BLaER1 treated with 17β-estradiol and CSF1 and Interleukin-3, amounts not matched to agents 10 nM and 100 nM (cell line): Measurements from ENCODE around the gene FNDC8.
"Not testable (repeated sequence)": the region's sequence is repeated elsewhere in the genome, so short reads cannot be mapped to it uniquely, and the experiment has no call there.

ENCODE experiments used
- H3K27ac ChIP-seq, 11 experiments: shearing (Covaris generic); formaldehyde crosslinking; 2 replicates each; pipeline ENCODE4 v1.8.1; 2022
- H3K27me3 ChIP-seq, 11 experiments: shearing (Covaris generic); formaldehyde crosslinking; 2 replicates each; pipeline ENCODE4 v1.8.1; 2022
- H3K36me3 ChIP-seq, 11 experiments: shearing (Covaris generic); formaldehyde crosslinking; 2 replicates each; pipeline ENCODE4 v1.8.1; 2022
- H3K4me1 ChIP-seq, 10 experiments: shearing (Covaris generic); formaldehyde crosslinking; 2 replicates each; pipeline ENCODE4 v1.8.1; 2022
- H3K4me2 ChIP-seq, 11 experiments: shearing (Covaris generic); formaldehyde crosslinking; 2 replicates each; pipeline ENCODE4 v1.8.1; 2022
- H3K4me3 ChIP-seq, 10 experiments: shearing (Covaris generic); formaldehyde crosslinking; 2 replicates each; pipeline ENCODE4 v1.8.1; 2022
- H3K9ac ChIP-seq, 11 experiments: shearing (Covaris generic); formaldehyde crosslinking; 2 replicates each; pipeline ENCODE4 v1.8.1; 2022
- H3K9me3 ChIP-seq, 11 experiments: shearing (Covaris generic); formaldehyde crosslinking; replicated peaks in 1 of 11; 2 replicates each; pipeline ENCODE4 v1.8.1; 2022
- H4K20me1 ChIP-seq, 11 experiments: shearing (Covaris generic); formaldehyde crosslinking; 2 replicates each; pipeline ENCODE4 v1.8.1; 2022
- Cebpa-rat ChIP-seq, 11 experiments: shearing (Covaris generic); IDR thresholded peaks; 2 replicates each; pipeline ENCODE4 v1.8.1; 2022

The FNDC8 gene

GRCh38 chr17:35101725-35102124 is 19.7 kb upstream of the FNDC8 start:
- Histone ChIP-seq H3K36me3 (peaks cover 51 to 92% (median 83%) of the 10 kb centered on the region in 11 experiments), H4K20me1 (0 out of 22 replicates have a peak, but pooled peaks cover 0 to 3% (median 0%) of the 10 kb centered on the region in 11 experiments), H3K9me3 (peaks cover 0 to 6% (median 0%) of the 10 kb centered on the region in 11 experiments; a peak in 1 of 22 replicates), H3K4me2 (no peak overlapping the region), H3K4me1 (peaks cover 0 to 37% (median 12%) of the 10 kb centered on the region in 10 experiments; a peak in 13 of 20 replicates), H3K27me3 (no peaks in the 10 kb centered on the region), H3K9ac (no peak overlapping the region; a peak in 1 of 22 replicates), H3K4me3 (no peak overlapping the region), H3K27ac (no peak overlapping the region)
- no peak for TF ChIP-seq Cebpa-rat (IDR thresholded peaks at IDR 0.05)

GRCh38 chr17:35103271-35103670 is 18.1 kb upstream of the FNDC8 start:
- Histone ChIP-seq H3K4me3 (no peak overlapping the region), H3K27me3 (no peaks in the 10 kb centered on the region), H4K20me1 (peaks cover 0 to 3% (median 0%) of the 10 kb centered on the region in 11 experiments; a peak in 1 of 22 replicates), H3K4me2 (no peak overlapping the region), H3K9ac (no peak overlapping the region), H3K4me1 (peaks cover 0 to 43% (median 17%) of the 10 kb centered on the region in 10 experiments; a peak in 16 of 20 replicates), H3K9me3 (peaks cover 0 to 6% (median 0%) of the 10 kb centered on the region in 11 experiments; a peak in 1 of 22 replicates), H3K36me3 (peaks cover 52 to 96% (median 85%) of the 10 kb centered on the region in 11 experiments), H3K27ac (no peak overlapping the region)
- TF ChIP-seq Cebpa-rat (IDR thresholded peaks at IDR 0.05), result no peak

- Histone ChIP-seq H3K27ac (no peak overlapping the region), H3K9me3 (peaks cover 0 to 6% (median 0%) of the 10 kb centered on the region in 11 experiments; a peak in 1 of 22 replicates), H3K27me3 (no peaks in the 10 kb centered on the region), H3K9ac (no peak overlapping the region), H4K20me1 (peaks cover 0 to 3% (median 0%) of the 10 kb centered on the region in 11 experiments; a peak in 1 of 22 replicates), H3K4me1 (peaks cover 0 to 31% (median 15%) of the 10 kb centered on the region in 10 experiments; a peak in 15 of 20 replicates), H3K4me3 (no peak overlapping the region), H3K36me3 (peaks cover 43 to 79% (median 69%) of the 10 kb centered on the region in 11 experiments), H3K4me2 (no peak overlapping the region)
- TF ChIP-seq Cebpa-rat (IDR thresholded peaks at IDR 0.05), result no peak
Observed at GRCh38 chr17:35104844-35105450, 16.5 kb upstream of the FNDC8 start.

- H3K9ac ChIP-seq, H3K4me2 ChIP-seq, H3K27ac ChIP-seq, H4K20me1 ChIP-seq, H3K9me3 ChIP-seq, H3K4me3 ChIP-seq, H3K27me3 ChIP-seq: not testable (repeated sequence)
- Histone ChIP-seq H3K36me3 (peaks cover 10 to 53% (median 33%) of the 10 kb centered on the region in 11 experiments), H3K4me1 (peaks cover 0 to 23% (median 12%) of the 10 kb centered on the region in 10 experiments; a peak in 15 of 20 replicates)
Observed at GRCh38 chr17:35110791-35111190, 10.6 kb upstream of the FNDC8 start.

GRCh38 chr17:35116845-35117244 is 4.6 kb upstream of the FNDC8 start:
- Histone ChIP-seq H3K36me3 (peaks cover 0 to 44% (median 18%) of the 10 kb centered on the region in 11 experiments; a peak in 14 of 22 replicates), H3K27me3 (no peaks in the 10 kb centered on the region), H3K27ac (peak overlapping the region in 1 of 11 experiments; percentile 35; a peak in 2 of 22 replicates), H3K4me1 (peaks cover 12 to 44% (median 30%) of the 10 kb centered on the region in 10 experiments), H3K9me3 (no peaks in the 10 kb centered on the region), H4K20me1 (no peaks in the 10 kb centered on the region), H3K4me3 (no peak overlapping the region), H3K9ac (no peak overlapping the region), H3K4me2 (peak overlapping the region in 3 of 11 experiments; percentile 6 to 96 (median 96); a peak in 4 of 22 replicates)
- TF ChIP-seq Cebpa-rat (IDR thresholded peaks at IDR 0.05), result no peak

- Histone ChIP-seq H3K27ac (peak overlapping the region in 7 of 11 experiments; percentile 82 to 89 (median 86); a peak in 9 of 22 replicates), H3K9me3 (no peaks in the 10 kb centered on the region), H3K9ac (peak overlapping the region in 9 of 11 experiments; percentile 81 to 90 (median 85); a peak in 15 of 22 replicates), H3K4me2 (peak overlapping the region; percentile 83 to 98 (median 92)), H3K27me3 (no peaks in the 10 kb centered on the region), H3K4me1 (peaks cover 12 to 48% (median 30%) of the 10 kb centered on the region in 10 experiments), H4K20me1 (no peaks in the 10 kb centered on the region), H3K4me3 (peak overlapping the region in 7 of 10 experiments; percentile 73 to 88 (median 78); a peak in 9 of 20 replicates), H3K36me3 (peaks cover 0 to 40% (median 15%) of the 10 kb centered on the region in 11 experiments; a peak in 13 of 22 replicates)
- no peak for TF ChIP-seq Cebpa-rat (IDR thresholded peaks at IDR 0.05)
Observed at GRCh38 chr17:35117984-35118383, 3.4 kb upstream of the FNDC8 start.

GRCh38 chr17:35119370-35120165 is 1.8 kb upstream of the FNDC8 start, which contains the start of gene RAD51D:
RAD51D (minus strand) TSS chr17:35119860; CDS start chr17:35119613, 247 bp downstream.
- Histone ChIP-seq H3K27ac (peak within 1 kb of the TSS; percentile 77 to 89 (median 83)), H3K36me3 (peaks cover 0 to 27% (median 9%) of the 10 kb centered on the region in 11 experiments; a peak in 12 of 22 replicates), H3K9me3 (no peaks in the 10 kb centered on the region), H3K27me3 (no peaks in the 10 kb centered on the region), H3K9ac (peak within 1 kb of the TSS; percentile 81 to 90 (median 86)), H4K20me1 (no peaks in the 10 kb centered on the region), H3K4me2 (peak within 1 kb of the TSS; percentile 83 to 98 (median 92)), H3K4me3 (peak within 1 kb of the TSS; percentile 73 to 88 (median 79)), H3K4me1 (peaks cover 12 to 48% (median 30%) of the 10 kb centered on the region in 10 experiments)
- no peak for TF ChIP-seq Cebpa-rat (IDR thresholded peaks at IDR 0.05)

GRCh38 chr17:35127751-35128514 is 6.5 kb downstream of the FNDC8 start:
- no peak overlapping the region for H3K4me2 ChIP-seq
- TF ChIP-seq Cebpa-rat (IDR thresholded peaks at IDR 0.05), result no peak

More at GRCh38 chr17:35127751-35128514, 6.5 kb downstream of the FNDC8 start:
- no peak overlapping the region for H3K27ac ChIP-seq
- no peak overlapping the region for H3K9ac ChIP-seq
- no peak overlapping the region for H3K4me3 ChIP-seq
- H3K9me3 ChIP-seq, result no peaks in the 10 kb centered on the region
- no peaks in the 10 kb centered on the region for H3K4me1 ChIP-seq
- no peaks in the 10 kb centered on the region for H3K27me3 ChIP-seq
- peaks cover 21 to 49% (median 39%) of the 10 kb centered on the region in 11 experiments for H3K36me3 ChIP-seq
- peaks cover 0 to 35% (median 27%) of the 10 kb centered on the region in 11 experiments; a peak in 14 of 22 replicates for H4K20me1 ChIP-seq
